ENCODE results near the gene IFNA7. TPM values are rescaled to one million over a fixed set of nuclear protein-coding genes. Genes with fewer than 3 reads are reported as not detected.

Gene IFNA7
- total and polyA plus RNA-seq, 2 of the 4 experiments (the other 2 are of a cell fraction): not detected

GRCh38 chr9:21234153-21234687 is 32.2 kb upstream of the IFNA7 start:
- Histone ChIP-seq H3K4ac (ENCODE audit: low read depth, low read length) (no peak overlapping the region), H4K91ac (ENCODE audit: insufficient read depth, low read depth, low read length) (no peak overlapping the region), H2BK5ac (ENCODE audit: low read depth, low read length, poor library complexity, severe bottlenecking) (no peak overlapping the region), H4K5ac (ENCODE audit: low read depth, low read length) (no peak overlapping the region), H3K18ac (ENCODE audit: low read depth, low read length) (no peak overlapping the region), H3K14ac (replicated peaks; ENCODE audit: low read depth, low read length) (no peak overlapping the region), H2AK5ac (ENCODE audit: low read depth, low read length) (no peak overlapping the region), H2AFZ (replicated peaks; ENCODE audit: low read length, poor library complexity) (no peak overlapping the region), H3K9me1 (ENCODE audit: insufficient read depth, low read length) (no peaks in the 10 kb centered on the region), H3K4me2 (ENCODE audit: low read depth, low read length) (no peak overlapping the region), H3K9ac (ENCODE audit: low read depth, low read length) (no peak overlapping the region), H3K56ac (ENCODE audit: extremely low read depth, insufficient read depth, low read length) (no peak overlapping the region), H3K27ac (ENCODE audit: insufficient read depth, low read length) (no peak overlapping the region), H4K8ac (ENCODE audit: low read depth in 2 of 2, low read length in 2 of 2) (no peak overlapping the region), H4K20me1 (ENCODE audit: insufficient read depth, low read length) (no peaks in the 10 kb centered on the region), H2BK120ac (ENCODE audit: low read depth, low read length) (no peak overlapping the region), H3K4me3 (ENCODE audit: insufficient read depth, low read depth, low read length) (no peak overlapping the region), H3K79me1 (ENCODE audit: low read depth in 1 of 2, low read length in 2 of 2) (no peaks in the 10 kb centered on the region), H3K36me3 (ENCODE audit: control insufficient read depth, insufficient read depth, low read length) (no peaks in the 10 kb centered on the region), H2BK20ac (ENCODE audit: low read depth, low read length) (no peak overlapping the region), H2AK9ac (replicated peaks; ENCODE audit: low read depth, low read length, poor library complexity) (no peak overlapping the region), H3K9me3 (ENCODE audit: control insufficient read depth, insufficient read depth, low read length) (no peaks in the 10 kb centered on the region), H2BK15ac (ENCODE audit: low read depth, low read length) (no peak overlapping the region), H3K4me1 (ENCODE audit: control insufficient read depth, insufficient read depth, low read length) (no peaks in the 10 kb centered on the region), H3K27me3 (ENCODE audit: control insufficient read depth, insufficient read depth, low read length) (peaks cover 2% of the 10 kb centered on the region; the same call in 1 of the 2 replicates), H3K23ac (ENCODE audit: low read depth, low read length) (no peak overlapping the region)
- dilution Hi-C loops (cut with HindIII; ENCODE audit: low sequenced_read_pairs, unreplicated experiment): no loop called here
- DNase-seq: no peak
- WGBS, 2 experiments (ENCODE audit: extremely low coverage in 2 of 2, insufficient read length in 1 of 2): 20% methylated on average over 1 of the region's 4 CpGs; no CpG with 5 or more reads in 1 of the 2 experiments
- CTCF ChIA-PET: interaction anchor here (2.3 kb wide), 1 partner anchor 19 kb away, joined by 10 read pairs; no protein-coding TSS in a partner anchor
- BruUV-seq (replicated peaks): no TSS peak
- intact Hi-C loops (cut with micrococcal nuclease): no loop called here
- POLR2A ChIA-PET (ENCODE audit: unreplicated experiment): no interaction called here
- no peak for ATAC-seq (ENCODE audit: low read depth)
- in situ Hi-C loops (cut with MboI; ENCODE audit: low sequenced_read_pairs): no loop called here
- TF ChIP-seq MAFK (IDR thresholded peaks at IDR 0.05; ENCODE audit: low read depth, low read length) (no peak), FOS (IDR thresholded peaks at IDR 0.05; ENCODE audit: low read depth, low read length) (no peak), USF2 (IDR thresholded peaks at IDR 0.05; ENCODE audit: low read depth, low read length) (no peak), CEBPB (IDR thresholded peaks at IDR 0.05; ENCODE audit: low read depth, low read length) (no peak), POLR2A (IDR thresholded peaks at IDR 0.05; ENCODE audit: low read depth, low read length) (no peak), SMC3 (IDR thresholded peaks at IDR 0.05; ENCODE audit: low read depth, low read length) (no peak), RCOR1 (IDR thresholded peaks at IDR 0.05; ENCODE audit: insufficient replicate concordance, low read length) (no peak), MXI1 (IDR thresholded peaks at IDR 0.05; ENCODE audit: borderline replicate concordance, low read depth, low read length) (no peak), CTCF (conservative IDR thresholded peaks at IDR 0.05; ENCODE audit: low read depth, low read length) (no peak), RFX5 (IDR thresholded peaks at IDR 0.05; ENCODE audit: low read depth, low read length) (no peak), CHD1 (IDR thresholded peaks at IDR 0.05; ENCODE audit: low read depth, low read length) (no peak), ELK1 (IDR thresholded peaks at IDR 0.05; ENCODE audit: borderline replicate concordance, low read depth, low read length) (no peak), MAZ (IDR thresholded peaks at IDR 0.05; ENCODE audit: borderline replicate concordance, low read depth, low read length) (no peak), RAD21 (IDR thresholded peaks at IDR 0.05; ENCODE audit: low read length) (no peak), BHLHE40 (IDR thresholded peaks at IDR 0.05; ENCODE audit: low read depth, low read length) (no peak), NFE2L2 (IDR thresholded peaks at IDR 0.05; ENCODE audit: low read depth, low read length) (no peak)
